ENCODE data around the gene NACAD.

GRCh38 chr7:45100761-45101480 lies 12.2 kb upstream of the NACAD start:
- TF ChIP-seq POLR2AphosphoS5 (IDR thresholded peaks at IDR 0.05; ENCODE audit: low read depth) (no peak), CTCF (IDR thresholded peaks at IDR 0.05; ENCODE audit: insufficient read depth, low read length) (no peak), GABPA (IDR thresholded peaks at IDR 0.05; ENCODE audit: low read depth) (no peak)
